Measurements from ENCODE around the gene CYP11A1. TPM values are rescaled to one million over a fixed set of nuclear protein-coding genes. Genes with fewer than 3 reads are reported as not detected.
A peak's percentile ranks its signal among the peaks of the same experiment; 100 is the strongest.

The CYP11A1 gene
- total and polyA plus RNA-seq, 10 of the 15 experiments (the other 5 are each of a cell fraction or from before 2014, with no cell fraction given) = 0.11 to 1.2 (median 0.23) TPM; not detected in 5

DNA sequence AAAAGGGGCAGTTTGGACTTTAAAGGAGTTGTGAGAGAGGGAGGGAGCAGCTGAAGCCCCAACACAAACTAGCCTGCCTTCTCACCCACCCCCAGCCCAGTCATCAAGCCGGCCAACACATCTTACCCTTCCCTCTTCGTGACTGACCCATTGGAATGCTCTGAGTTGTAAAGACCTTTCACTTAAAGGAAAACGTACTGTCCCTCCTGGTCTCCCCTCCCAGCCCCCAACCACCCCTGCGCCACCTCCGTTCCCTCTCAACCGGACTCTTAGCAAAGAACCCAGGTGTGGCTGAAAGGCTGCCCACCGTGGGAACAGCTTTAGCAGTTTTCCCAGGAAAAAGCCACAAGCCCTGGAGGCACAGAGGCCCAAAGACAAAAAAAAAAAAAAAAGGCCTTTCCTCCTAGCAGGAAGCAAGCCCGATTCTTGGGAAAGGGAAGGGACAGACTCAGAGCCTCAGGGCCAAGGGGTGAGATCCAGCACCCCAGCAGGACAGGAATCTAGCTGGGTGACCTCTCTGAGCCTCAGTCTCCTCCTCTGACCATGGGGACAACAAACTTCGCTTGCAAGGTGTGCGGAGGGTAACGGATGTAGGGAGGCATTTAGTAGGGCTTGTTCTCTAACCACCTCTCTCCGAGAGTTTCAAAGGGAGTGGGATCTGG is 2.4 kb downstream of the CYP11A1 start:
- SMC1A ChIA-PET (ENCODE audit: uncharacterized antibody, unreplicated experiment) = no interaction called here

More for the DNA sequence above, 2.4 kb downstream of the CYP11A1 start:
- no peak overlapping the region for H3K27ac ChIP-seq (ENCODE audit: control insufficient read depth, insufficient read depth)
- no peaks in the 10 kb centered on the region for H3K79me2 ChIP-seq (ENCODE audit: control insufficient read depth, insufficient read depth, low read length)
- in situ Hi-C loops (cut with MboI) (no loop called here), intact Hi-C loops (cut with micrococcal nuclease; ENCODE audit: unreplicated experiment) (no loop called here)
- peaks cover 4 to 5% of the 10 kb centered on the region in 2 experiments; a peak in 3 of 4 replicates for H3K27me3 ChIP-seq (replicated peaks in 1 of 2; ENCODE audit: control insufficient read depth in 2 of 2, insufficient read depth in 2 of 2, low read length in 1 of 2)
- WGBS (ENCODE audit: insufficient coverage, insufficient replicate concordance, low lambda C conversion rate, missing lambda C conversion rate) = 96% methylated on average over 11 of the region's 12 CpGs
- peak overlapping the region; percentile 83; the same call in 1 of the 2 replicates for H3K4me2 ChIP-seq (ENCODE audit: control insufficient read depth, insufficient read depth)
- H4K20me1 ChIP-seq (ENCODE audit: control insufficient read depth, insufficient read depth) = no peaks in the 10 kb centered on the region
- TF ChIP-seq BCL11A (IDR thresholded peaks at IDR 0.05; ENCODE audit: low read depth, low read length) (no peak), KAT2A (conservative IDR thresholded peaks at IDR 0.05; ENCODE audit: control insufficient read depth, low read depth, low read length) (no peak), ZNF687 (IDR thresholded peaks at IDR 0.05) (no peak), RAD51 (IDR thresholded peaks at IDR 0.05) (no peak), ETV6 (conservative IDR thresholded peaks at IDR 0.05 in 1 of 2, IDR thresholded peaks at IDR 0.05 in 1 of 2; ENCODE audit: borderline replicate concordance in 1 of 2, low read depth in 1 of 2) (no peak), KDM1A (IDR thresholded peaks at IDR 0.05; ENCODE audit: borderline replicate concordance) (no peak), NFYA (IDR thresholded peaks at IDR 0.05; ENCODE audit: borderline replicate concordance, low read depth, low read length) (no peak), YY1 (IDR thresholded peaks at IDR 0.05; ENCODE audit: low read depth, low read length) (no peak), RBBP5 (conservative IDR thresholded peaks at IDR 0.05) (no peak), BACH1 (IDR thresholded peaks at IDR 0.05; ENCODE audit: borderline replicate concordance) (no peak)
- H2AFZ ChIP-seq (ENCODE audit: control insufficient read depth, low read depth, low read length) = no peak overlapping the region
- H3K36me3 ChIP-seq (ENCODE audit: control insufficient read depth in 2 of 2, insufficient read depth in 2 of 2, low read length in 1 of 2) = no peaks in the 10 kb centered on the region
- H3K9me3 ChIP-seq (replicated peaks; ENCODE audit: control insufficient read depth, insufficient read depth, low read length) = no peaks in the 10 kb centered on the region
- CTCF ChIA-PET = no interaction called here
- POLR2A ChIA-PET = no interaction called here
- RAD21 ChIA-PET (ENCODE audit: unreplicated experiment) = no interaction called here
- no TSS peak for BruUV-seq (replicated peaks)
- DNase-seq (ENCODE audit: low read depth, low spot score) (no peak), FAIRE-seq (no peak), ATAC-seq (no peak)
- no peak overlapping the region for H3K9ac ChIP-seq (ENCODE audit: control insufficient read depth, insufficient read depth, low read length)
- H3K4me3 ChIP-seq = no peak overlapping the region
- no peaks in the 10 kb centered on the region for H3K4me1 ChIP-seq (ENCODE audit: control insufficient read depth, insufficient read depth, low read length)
